ENCODE results near the gene ASCL1.

Gene ASCL1

GRCh38 chr12:102957339-102958050 is at the start of gene ASCL1:
TSS of gene ASCL1 (plus strand) at chr12:102957674. CDS start at chr12:102958245, 571 bp downstream.
- no peak for DNase-seq (ENCODE audit: low read depth in 2 of 2)

- DNase-seq (ENCODE audit: low read depth in 2 of 2): no peak
Observed at GRCh38 chr12:102907918-102908317, 49.6 kb upstream of the ASCL1 start.

- DNase-seq (ENCODE audit: low read depth in 2 of 2): no peak
Observed at GRCh38 chr12:102910137-102910536, 47.3 kb upstream of the ASCL1 start.

GRCh38 chr12:102910792-102911191 is 46.7 kb upstream of the ASCL1 start:
- DNase-seq (ENCODE audit: low read depth in 2 of 2): no peak

- DNase-seq (ENCODE audit: low read depth in 2 of 2): no peak
Observed at GRCh38 chr12:102911320-102911719, 46.2 kb upstream of the ASCL1 start.

GRCh38 chr12:102912258-102912657 is 45.2 kb upstream of the ASCL1 start:
- DNase-seq (ENCODE audit: low read depth in 2 of 2): no peak

- DNase-seq (ENCODE audit: low read depth in 2 of 2): no peak
Observed at GRCh38 chr12:102913453-102914226, 43.8 kb upstream of the ASCL1 start.

GRCh38 chr12:102916252-102917025 is 41.0 kb upstream of the ASCL1 start:
- DNase-seq (ENCODE audit: low read depth in 2 of 2): no peak

- peak in 1 of 2 donors; percentile 0 for DNase-seq (ENCODE audit: low read depth in 2 of 2)
Observed at GRCh38 chr12:102917026-102917787, 40.3 kb upstream of the ASCL1 start, which contains the start of gene PAH. TSS of gene PAH (minus strand) at chr12:102917244. CDS start at chr12:102917130, 114 bp downstream.

GRCh38 chr12:102918840-102919239 is 38.6 kb upstream of the ASCL1 start:
- DNase-seq (ENCODE audit: low read depth in 2 of 2): no peak

- DNase-seq (ENCODE audit: low read depth in 2 of 2): no peak
Observed at GRCh38 chr12:102920271-102920670, 37.2 kb upstream of the ASCL1 start.

- DNase-seq (ENCODE audit: low read depth in 2 of 2): no peak
Observed at GRCh38 chr12:102921240-102921639, 36.2 kb upstream of the ASCL1 start.

- DNase-seq (ENCODE audit: low read depth in 2 of 2): no peak
Observed at GRCh38 chr12:102927220-102927619, 30.3 kb upstream of the ASCL1 start.

- no peak for DNase-seq (ENCODE audit: low read depth in 2 of 2)
Observed at GRCh38 chr12:102933168-102933567, 24.3 kb upstream of the ASCL1 start.

- DNase-seq (ENCODE audit: low read depth in 2 of 2): no peak
Observed at GRCh38 chr12:102939059-102939458, 18.4 kb upstream of the ASCL1 start.

GRCh38 chr12:102939670-102940222 is 17.7 kb upstream of the ASCL1 start:
- no peak for DNase-seq (ENCODE audit: low read depth in 2 of 2)

GRCh38 chr12:102946042-102946441 is 11.4 kb upstream of the ASCL1 start:
- no peak for DNase-seq (ENCODE audit: low read depth in 2 of 2)

GRCh38 chr12:102948941-102949352 is 8.5 kb upstream of the ASCL1 start:
- peak; percentile 29 to 48 for DNase-seq (ENCODE audit: low read depth in 2 of 2)

- DNase-seq (ENCODE audit: low read depth in 2 of 2): no peak
Observed at GRCh38 chr12:102950107-102950949, 7.1 kb upstream of the ASCL1 start.

GRCh38 chr12:102950950-102951619 is 6.4 kb upstream of the ASCL1 start:
- no peak for DNase-seq (ENCODE audit: low read depth in 2 of 2)

All from stimulated activated CD4-positive, alpha-beta T cell treated with anti-CD3 and anti-CD28 coated beads, Interleukin-1b, Interleukin-23, amount 100 ng/mL, for 4 hours (primary cell).